Transverse colon (tissue), 4 donors: ENCODE measurements around the gene VWA8.

Source experiments
- CTCF ChIP-seq, 5 experiments: fragments of 200-600 bp in 3 of 5; fragments of 450-650 bp in 2 of 5; sonication (generic) in 3 of 5; IDR thresholded peaks; 1 replicate in 2 of 5; 2 replicates in 3 of 5; pipeline ENCODE4 v1.5.1; 2016 to 2017; ENCODE audit warnings: antibody characterized with exemption in 5 of 5, inconsistent platforms in 3 of 5, mild to moderate bottlenecking in 2 of 5, moderate library complexity in 1 of 5
- EP300 ChIP-seq: sonication (generic); formaldehyde crosslinking; IDR thresholded peaks from one replicate; pipeline ENCODE4 v1.6.1; 2017; ENCODE audit warnings: antibody characterized with exemption, low read depth
- POLR2A ChIP-seq: fragments of 450-650 bp; IDR thresholded peaks from one replicate; pipeline ENCODE4 v1.6.1; 2016; ENCODE audit warnings: antibody characterized with exemption, mild to moderate bottlenecking, moderate library complexity
- POLR2AphosphoS5 ChIP-seq, 3 donors: sonication (generic); formaldehyde crosslinking; IDR thresholded peaks; one replicate each; pipeline ENCODE4 v1.6.1; 2016; ENCODE audit warnings: antibody characterized with exemption in 3 of 3

DNA sequence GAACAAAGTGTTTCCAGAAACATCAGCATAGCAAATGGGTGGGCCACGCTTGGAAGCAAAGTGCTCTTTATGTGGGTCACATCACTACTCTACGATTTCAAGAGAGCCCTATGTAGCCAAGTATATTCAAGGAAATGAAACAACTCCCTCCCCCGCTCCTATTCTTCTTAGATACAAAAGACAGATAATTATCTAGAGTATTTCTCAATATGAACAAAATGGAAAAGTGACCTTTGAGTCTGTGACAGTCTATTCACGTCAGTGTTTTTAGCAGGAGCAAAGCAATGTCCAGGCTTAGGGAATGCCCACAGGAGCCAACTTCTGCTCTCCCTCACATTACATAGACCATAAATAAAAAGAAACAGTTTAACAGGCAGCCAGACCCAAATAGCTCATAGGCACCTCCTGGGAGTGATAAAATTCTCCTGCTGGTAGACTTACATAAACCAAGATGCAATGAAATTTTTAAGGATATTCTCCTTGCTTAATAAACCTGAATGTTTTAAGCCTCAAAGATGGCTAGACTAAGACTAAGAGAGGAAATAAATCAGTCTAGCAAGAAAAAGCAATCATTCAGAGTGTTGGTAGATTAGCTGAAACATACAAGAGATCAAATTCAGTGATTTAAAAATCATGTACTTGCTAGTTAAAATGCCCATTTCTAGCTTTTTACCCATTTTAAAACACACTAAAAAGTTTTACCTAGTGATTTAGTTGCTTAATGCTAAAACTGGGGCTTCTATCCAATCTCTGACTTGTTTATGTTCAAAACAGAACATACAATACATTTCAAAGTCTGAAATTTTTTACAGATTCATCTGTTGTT, 320.7 kb downstream of the VWA8 start:
- TF ChIP-seq EP300: no peak
- TF ChIP-seq CTCF (IDR thresholded peaks at IDR 0.05): no peak
- peak in 2 of 3 donors; percentile 47 to 48 for TF ChIP-seq POLR2AphosphoS5 (IDR thresholded peaks at IDR 0.05)
- TF ChIP-seq POLR2A: no peak
